AG04449 (cell line): ENCODE data around the gene PDE4D.

Experiments
- CTCF ChIA-PET: fragments of 350-600 bp; formaldehyde crosslinking; extraction: SDS; loops from one replicate; lab custom pipeline; 2021; ENCODE audit warnings: antibody characterized with exemption; lab: Yijun Ruan, JAX
- POLR2A ChIA-PET: fragments of 400-600, 350-600 bp; formaldehyde crosslinking; extraction: SDS; loops from one replicate; lab custom pipeline; 2020; ENCODE audit warnings: antibody characterized with exemption, inconsistent platforms; lab: Yijun Ruan, JAX
- DNase-seq: peaks from one replicate; pipeline ENCODE4 v3.0.0-alpha.2; 2010; ENCODE audit warnings: low read depth, low spot score
- H3K4me3 ChIP-seq: 2 replicates; pipeline ENCODE4 v1.5.1; 2011; ENCODE audit warnings: low read depth, mild to moderate bottlenecking, control low read depth, low read length
- TF ChIP-seq, protein P1 (sequence below): IDR thresholded peaks from one replicate; pipeline ENCODE4 v1.5.1; 2011; ENCODE audit warnings: mild to moderate bottlenecking, moderate library complexity, low read length, control low read depth, inconsistent platforms; ENCODE audit not compliant: insufficient read depth; ENCODE audit errors: missing control alignments

PDE4D gene

DNA sequence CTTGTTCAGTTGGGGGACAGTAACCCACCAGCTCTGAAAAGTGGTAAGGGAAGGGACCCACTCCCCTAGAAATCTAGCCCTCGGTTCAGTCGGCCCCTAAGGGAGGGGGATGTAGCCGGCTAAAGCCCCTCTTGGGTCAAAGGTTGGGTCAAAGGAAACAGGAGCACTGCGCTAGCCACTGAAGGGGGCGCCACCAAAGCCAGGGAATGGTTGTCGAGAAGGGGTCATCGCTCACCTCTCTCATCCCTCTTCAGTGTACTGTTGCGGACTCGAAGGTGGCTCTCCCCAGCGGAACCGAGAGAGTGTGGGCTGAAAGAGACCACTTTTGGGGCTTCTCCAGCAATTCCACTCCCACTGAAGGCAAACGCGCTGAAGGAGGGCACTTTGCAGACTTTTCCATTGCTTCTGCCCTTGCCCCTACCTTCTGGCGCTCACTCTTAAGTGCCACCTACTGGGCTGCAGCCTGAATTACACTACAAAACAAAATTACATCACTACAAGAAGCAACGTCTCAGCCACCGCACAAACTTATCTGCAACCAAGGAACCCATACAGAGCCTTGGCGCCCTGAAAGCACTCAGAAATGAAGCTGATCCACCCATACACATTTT, 396.9 kb downstream of the PDE4D start:
- CTCF ChIA-PET = interaction anchor here (0.6 to 3.0 kb wide), 21 partner anchors 8 to 309 kb away, joined by 3 to 21 read pairs (median 4); no protein-coding TSS in a partner anchor

DNA sequence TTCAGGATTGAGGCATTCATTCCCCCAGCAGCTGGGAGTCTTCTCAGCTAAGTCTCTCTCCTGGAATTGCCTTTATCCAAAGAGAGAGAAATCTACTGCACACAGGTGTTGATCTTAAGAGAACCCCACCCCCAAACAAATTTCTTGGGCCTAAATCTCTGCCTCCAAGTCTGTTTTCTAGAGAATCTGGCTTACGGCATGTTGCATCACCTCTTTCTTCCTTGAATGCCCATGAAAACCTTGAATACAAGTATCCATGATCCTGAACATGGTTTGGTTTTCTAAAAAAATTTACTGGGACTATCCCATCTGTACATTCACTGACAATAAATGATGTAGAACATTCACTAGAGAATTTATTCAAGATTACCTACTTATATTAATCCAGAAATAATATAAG, 401.6 kb downstream of the PDE4D start:
- POLR2A ChIA-PET = no interaction called here
- DNase-seq = no peak
- CTCF ChIA-PET = interaction anchor here (0.6 to 4.7 kb wide), 3 partner anchors 13 to 318 kb away, joined by 3 to 17 read pairs (median 5); no protein-coding TSS in a partner anchor
- TF ChIP-seq, protein P1, sequence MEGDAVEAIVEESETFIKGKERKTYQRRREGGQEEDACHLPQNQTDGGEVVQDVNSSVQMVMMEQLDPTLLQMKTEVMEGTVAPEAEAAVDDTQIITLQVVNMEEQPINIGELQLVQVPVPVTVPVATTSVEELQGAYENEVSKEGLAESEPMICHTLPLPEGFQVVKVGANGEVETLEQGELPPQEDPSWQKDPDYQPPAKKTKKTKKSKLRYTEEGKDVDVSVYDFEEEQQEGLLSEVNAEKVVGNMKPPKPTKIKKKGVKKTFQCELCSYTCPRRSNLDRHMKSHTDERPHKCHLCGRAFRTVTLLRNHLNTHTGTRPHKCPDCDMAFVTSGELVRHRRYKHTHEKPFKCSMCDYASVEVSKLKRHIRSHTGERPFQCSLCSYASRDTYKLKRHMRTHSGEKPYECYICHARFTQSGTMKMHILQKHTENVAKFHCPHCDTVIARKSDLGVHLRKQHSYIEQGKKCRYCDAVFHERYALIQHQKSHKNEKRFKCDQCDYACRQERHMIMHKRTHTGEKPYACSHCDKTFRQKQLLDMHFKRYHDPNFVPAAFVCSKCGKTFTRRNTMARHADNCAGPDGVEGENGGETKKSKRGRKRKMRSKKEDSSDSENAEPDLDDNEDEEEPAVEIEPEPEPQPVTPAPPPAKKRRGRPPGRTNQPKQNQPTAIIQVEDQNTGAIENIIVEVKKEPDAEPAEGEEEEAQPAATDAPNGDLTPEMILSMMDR = no peak
- no peak overlapping the region for H3K4me3 ChIP-seq

More for the DNA sequence above, 396.9 kb downstream of the PDE4D start:
- H3K4me3 ChIP-seq = no peak overlapping the region
- POLR2A ChIA-PET = no interaction called here
- no peak for DNase-seq
- TF ChIP-seq, protein P1 = peak; percentile 52

DNA sequence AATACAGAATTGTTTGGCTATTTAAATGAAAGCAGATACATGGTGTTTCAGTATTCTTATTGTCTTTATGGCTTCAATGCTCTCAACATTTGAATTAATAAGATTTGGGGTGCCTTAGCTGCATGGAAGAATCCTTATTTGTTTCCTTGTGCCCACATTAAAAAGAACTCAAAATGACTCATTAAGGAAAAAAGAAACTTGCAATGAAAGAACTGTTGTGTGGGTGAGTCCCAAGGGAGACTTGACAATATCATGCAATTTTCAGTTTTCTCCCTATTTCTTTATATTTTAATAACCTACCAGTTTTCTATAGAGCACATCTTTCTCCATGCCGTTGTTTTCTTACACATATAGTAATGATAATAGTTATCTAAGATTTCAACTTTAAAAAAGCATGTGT, 404.0 kb downstream of the PDE4D start:
- TF ChIP-seq, protein P1 = no peak
- DNase-seq = no peak
- H3K4me3 ChIP-seq = no peak overlapping the region
- ChIA-PET CTCF (interaction anchor here (0.7 to 4.7 kb wide), 5 partner anchors 16 to 301 kb away, joined by 3 to 17 read pairs (median 7); no protein-coding TSS in a partner anchor), POLR2A (no interaction called here)

GRCh38 chr5:59487772-59488729, 405.5 kb downstream of the PDE4D start:
- H3K4me3 ChIP-seq = no peak overlapping the region
- POLR2A ChIA-PET = no interaction called here
- CTCF ChIA-PET = interaction anchor here (0.6 to 2.4 kb wide), 8 partner anchors 9 to 883 kb away, joined by 3 to 8 read pairs (median 4); no protein-coding TSS in a partner anchor
- DNase-seq = no peak
- TF ChIP-seq, protein P1 = no peak

DNA sequence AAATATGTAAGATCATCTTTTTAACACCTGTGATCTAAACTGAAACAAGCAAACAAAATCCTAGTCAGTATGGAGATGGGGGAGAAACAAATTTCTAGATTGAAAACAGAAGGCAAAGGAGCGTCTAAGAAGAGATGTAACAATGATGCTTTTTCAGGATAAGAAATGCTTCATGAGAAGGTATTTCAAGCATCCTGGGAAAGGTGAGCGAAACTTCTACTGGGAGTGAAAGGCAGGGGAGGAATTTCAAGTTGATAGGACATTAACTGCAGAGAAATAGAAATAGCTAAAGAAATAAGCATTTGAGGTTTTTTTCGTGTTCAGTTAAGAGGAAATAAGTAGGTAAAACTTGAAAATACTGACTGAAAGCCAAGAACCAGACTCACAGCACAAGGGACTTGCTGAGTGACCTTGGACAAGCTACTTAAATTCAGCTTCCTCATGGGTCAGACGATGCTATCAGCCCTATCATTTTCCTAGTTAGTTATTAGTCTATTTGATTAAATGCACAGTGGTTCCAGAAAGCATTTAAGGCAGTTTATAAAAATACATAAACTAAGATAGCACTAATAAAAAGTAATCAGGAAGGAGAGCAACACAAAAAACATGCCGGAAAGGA, 406.3 kb downstream of the PDE4D start:
- ChIA-PET POLR2A (no interaction called here), CTCF (interaction anchor here (1.8 to 2.4 kb wide), 4 partner anchors 10 to 107 kb away, joined by 5 to 8 read pairs (median 6); no protein-coding TSS in a partner anchor)
- H3K4me3 ChIP-seq = no peak overlapping the region
- TF ChIP-seq, protein P1 = no peak
- DNase-seq = no peak

GRCh38 chr5:59486508-59486907, 407.0 kb downstream of the PDE4D start:
- CTCF ChIA-PET = interaction anchor here (1.8 kb wide), 1 partner anchor 97 kb away, joined by 5 read pairs; no protein-coding TSS in a partner anchor
- TF ChIP-seq, protein P1 = no peak
- no peak for DNase-seq
- POLR2A ChIA-PET = no interaction called here
- H3K4me3 ChIP-seq = no peak overlapping the region
